Stimulated activated CD8-positive, alpha-beta memory T cell treated with anti-CD3 and anti-CD28 coated beads, Interleukin-2, amount 100 ng/mL, for 48 hours (primary cell): ENCODE results near the gene AIG1.
"Not testable (repeated sequence)": the region's sequence is repeated elsewhere in the genome, so short reads cannot be mapped to it uniquely, and the experiment has no call there.

Experiments used
- DNase-seq, 2 donors: peaks; one replicate each; pipeline ENCODE4 v3.0.0-alpha.2; 2020; ENCODE audit warnings: low read depth in 2 of 2

Gene AIG1

GRCh38 chr6:143233554-143234285, 173.0 kb downstream of the AIG1 start:
- DNase-seq: no peak

DNA sequence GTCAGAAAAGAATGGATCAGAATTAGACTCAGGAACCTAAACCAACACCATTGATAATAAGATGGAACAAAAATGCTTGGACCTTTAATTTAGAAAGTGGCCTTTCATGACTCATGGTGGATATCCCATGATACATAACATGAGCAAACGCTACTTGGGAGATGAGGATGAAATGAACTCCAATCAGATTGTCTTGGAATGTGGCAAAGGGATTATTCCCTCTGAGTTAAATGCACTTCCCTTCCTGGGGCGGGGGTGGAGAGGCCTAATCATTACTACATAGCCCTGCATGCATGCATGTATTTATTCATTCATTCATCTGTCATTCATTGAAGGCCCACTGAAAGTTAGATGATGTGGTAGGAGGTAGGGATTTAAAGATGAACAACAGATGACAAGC, 174.0 kb downstream of the AIG1 start:
- DNase-seq: no peak

GRCh38 chr6:143236151-143236798, 175.6 kb downstream of the AIG1 start:
- no peak for DNase-seq

DNA sequence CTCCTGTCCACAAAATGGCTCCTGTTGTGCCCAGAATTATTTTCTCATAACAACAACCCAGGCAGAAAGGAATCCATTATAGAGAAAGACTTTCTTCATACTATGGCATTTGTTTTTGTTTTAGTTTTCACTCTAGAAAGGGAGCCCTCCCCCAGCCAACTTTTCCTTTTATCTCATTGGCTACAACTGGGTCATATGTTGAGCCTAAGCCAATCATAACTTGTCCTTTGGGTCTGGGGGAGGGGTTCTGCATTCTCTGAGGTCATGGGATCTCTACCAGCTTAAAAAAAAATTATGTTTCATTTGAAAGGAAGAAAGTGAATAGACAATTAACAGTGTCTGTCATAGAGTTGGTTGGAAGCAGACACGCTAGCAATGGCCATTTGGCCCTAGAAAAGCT, 177.6 kb downstream of the AIG1 start:
- DNase-seq: no peak

DNA sequence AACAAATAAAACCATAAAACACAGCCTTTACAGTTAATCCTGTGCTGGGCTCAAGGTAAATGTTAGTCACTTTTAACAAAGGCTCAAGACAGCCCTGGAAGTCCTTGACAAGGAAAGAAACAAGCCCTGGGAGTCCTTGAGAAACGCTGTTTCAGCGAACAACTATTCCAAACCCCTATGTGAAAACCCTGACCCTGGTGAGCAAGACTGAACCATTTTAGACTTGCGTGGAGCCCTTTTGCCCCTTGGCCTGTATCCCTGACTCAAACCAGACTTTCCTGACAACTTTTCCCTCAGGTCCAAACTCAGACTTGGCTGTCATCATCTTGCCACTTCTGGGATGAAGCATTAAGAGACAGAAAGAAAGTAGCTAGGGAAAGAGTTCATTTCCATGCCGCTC, 180.4 kb downstream of the AIG1 start:
- DNase-seq: no peak

GRCh38 chr6:143241911-143242310, 181.2 kb downstream of the AIG1 start:
- DNase-seq: no peak

- DNase-seq: no peak
These were observed 183.1 kb downstream of the AIG1 start for GRCh38 chr6:143243786-143244185.

DNA sequence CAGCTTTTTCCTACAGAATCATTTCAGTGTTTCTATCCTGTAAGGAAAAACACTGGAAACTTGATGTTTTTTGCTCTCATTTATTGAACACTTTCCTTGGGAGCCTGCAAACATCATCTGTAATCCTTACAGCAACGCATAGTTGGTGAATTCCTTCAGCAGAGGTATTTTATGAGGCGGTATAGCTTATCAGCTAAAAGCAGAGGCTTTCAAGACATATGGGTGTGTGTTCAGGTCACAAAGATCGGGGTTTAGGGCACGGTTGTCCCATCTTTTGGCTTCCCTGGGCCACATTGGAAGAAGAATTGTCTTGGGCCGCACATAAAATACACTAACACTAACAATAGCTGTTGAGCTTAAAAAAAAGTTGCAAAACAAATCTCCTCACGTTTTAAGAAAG, 185.0 kb downstream of the AIG1 start:
- DNase-seq: no peak

- not testable (repeated sequence) for DNase-seq
These were observed 185.6 kb downstream of the AIG1 start for GRCh38 chr6:143246166-143246775.

DNA sequence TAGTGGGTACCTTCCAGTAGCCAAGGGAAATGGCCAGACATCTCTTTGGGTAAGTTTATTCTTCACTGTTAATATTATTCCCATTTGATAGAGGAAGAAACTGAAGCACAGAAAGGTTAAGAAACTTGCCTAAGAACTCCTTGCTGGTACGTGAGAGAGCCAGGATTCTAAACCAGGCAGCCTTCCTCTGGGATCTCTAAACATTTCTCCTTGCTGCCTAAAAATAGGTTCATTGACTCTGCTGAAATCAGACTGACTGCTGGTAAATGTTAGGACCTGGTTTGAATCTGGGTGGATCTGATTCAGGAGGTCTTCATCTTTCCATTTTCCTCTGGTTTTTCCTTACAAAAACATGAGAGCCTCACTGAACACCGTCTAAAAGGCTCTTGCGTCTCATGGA, 186.9 kb downstream of the AIG1 start:
- no peak for DNase-seq

GRCh38 chr6:143248359-143248758, 187.7 kb downstream of the AIG1 start:
- peak in 1 of 2 donors; percentile 23 for DNase-seq

DNA sequence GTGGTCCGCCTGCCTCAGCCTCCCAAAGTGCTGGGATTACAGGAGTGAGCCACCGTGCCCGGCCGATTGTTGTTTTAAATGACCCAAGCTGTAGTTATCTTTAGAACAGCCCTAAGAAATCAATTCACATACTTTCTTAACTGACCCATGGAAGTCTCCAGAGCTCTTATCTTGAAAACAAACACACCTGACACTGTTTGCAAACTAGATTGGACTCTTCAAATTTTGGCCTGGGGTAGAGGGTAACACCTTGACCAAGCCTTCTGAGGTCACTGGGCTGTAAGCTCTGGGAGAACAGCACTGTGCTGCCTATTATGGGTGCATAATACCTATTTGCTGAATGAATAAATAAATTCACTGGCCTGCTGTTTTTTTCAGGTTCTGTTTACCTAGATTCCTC, 190.6 kb downstream of the AIG1 start:
- DNase-seq: no peak

- no peak for DNase-seq
These were observed 192.3 kb downstream of the AIG1 start for GRCh38 chr6:143252961-143253360.

GRCh38 chr6:143253586-143253985, 192.9 kb downstream of the AIG1 start:
- no peak for DNase-seq

- DNase-seq: no peak
These were observed 198.3 kb downstream of the AIG1 start for GRCh38 chr6:143258945-143259344.

GRCh38 chr6:143260857-143261256, 200.2 kb downstream of the AIG1 start:
- DNase-seq: no peak

GRCh38 chr6:143261899-143262436, 201.3 kb downstream of the AIG1 start:
- DNase-seq: no peak

DNA sequence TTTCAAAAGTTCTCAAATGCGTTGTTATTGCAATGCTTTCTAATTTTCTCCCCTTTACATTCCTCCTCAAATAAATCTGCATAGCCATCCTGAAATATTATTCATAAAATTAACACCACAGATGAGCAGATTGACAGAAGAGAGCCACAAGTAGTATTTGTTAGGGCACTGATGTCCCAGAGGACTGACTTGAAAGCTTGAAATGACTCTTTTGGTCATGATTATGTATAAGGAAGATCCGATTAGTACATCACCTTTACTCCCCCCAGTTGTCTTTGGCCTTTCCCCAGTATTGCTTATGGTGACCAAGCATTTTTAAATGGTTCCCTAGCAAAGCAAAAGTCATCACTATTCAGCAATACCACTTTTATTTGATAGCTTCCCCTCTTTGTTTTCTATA, 202.2 kb downstream of the AIG1 start:
- no peak for DNase-seq

GRCh38 chr6:143264379-143264778, 203.7 kb downstream of the AIG1 start:
- DNase-seq: no peak

GRCh38 chr6:143264986-143265764, 204.5 kb downstream of the AIG1 start:
- DNase-seq: no peak

DNA sequence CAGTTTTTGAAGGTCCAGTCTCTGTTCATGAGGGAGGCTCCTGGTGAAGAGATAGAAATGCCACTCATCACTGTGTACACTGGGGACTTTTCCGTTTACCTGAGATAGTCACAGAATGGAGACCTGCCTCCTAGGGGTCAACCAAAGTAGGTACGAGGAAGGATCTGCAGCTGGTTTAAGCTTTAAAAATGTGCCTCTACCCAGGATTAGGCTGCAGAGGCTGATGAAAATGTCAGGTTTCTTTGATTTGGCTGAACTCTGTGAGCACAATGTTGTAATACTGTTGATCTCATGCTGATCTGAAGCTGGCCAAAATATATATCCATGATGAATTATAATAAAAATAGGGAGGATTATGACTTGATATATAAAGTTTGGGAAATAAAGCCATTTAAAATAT, 207.1 kb downstream of the AIG1 start:
- DNase-seq: no peak

GRCh38 chr6:143268439-143268838, 207.8 kb downstream of the AIG1 start:
- DNase-seq: no peak
